8988T (cell line): ENCODE measurements around the gene NOL8.

ENCODE experiments used
- DNase-seq: peaks from one replicate; pipeline ENCODE4 v3.0.0; 2011

The NOL8 gene

DNA sequence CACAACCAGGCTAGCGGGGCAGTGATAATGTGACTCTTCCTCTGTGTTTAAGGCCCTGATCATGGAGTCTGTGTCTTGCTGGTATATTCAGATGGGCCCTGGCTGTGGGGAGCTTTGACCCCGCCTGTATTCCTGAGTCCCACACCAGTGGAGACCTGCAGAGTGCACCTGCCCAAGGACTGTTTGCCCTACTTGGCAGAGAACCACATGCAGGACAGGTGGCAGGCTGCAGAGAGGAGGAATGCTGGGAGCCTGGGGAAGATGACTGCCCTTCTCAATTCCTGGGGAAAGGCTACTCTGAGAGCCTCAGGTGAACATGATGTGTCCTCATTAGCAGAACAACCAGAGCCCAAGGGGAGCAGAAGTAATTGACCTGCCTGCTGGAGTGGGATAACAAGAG, 67.8 kb downstream of the NOL8 start:
- DNase-seq: no peak

DNA sequence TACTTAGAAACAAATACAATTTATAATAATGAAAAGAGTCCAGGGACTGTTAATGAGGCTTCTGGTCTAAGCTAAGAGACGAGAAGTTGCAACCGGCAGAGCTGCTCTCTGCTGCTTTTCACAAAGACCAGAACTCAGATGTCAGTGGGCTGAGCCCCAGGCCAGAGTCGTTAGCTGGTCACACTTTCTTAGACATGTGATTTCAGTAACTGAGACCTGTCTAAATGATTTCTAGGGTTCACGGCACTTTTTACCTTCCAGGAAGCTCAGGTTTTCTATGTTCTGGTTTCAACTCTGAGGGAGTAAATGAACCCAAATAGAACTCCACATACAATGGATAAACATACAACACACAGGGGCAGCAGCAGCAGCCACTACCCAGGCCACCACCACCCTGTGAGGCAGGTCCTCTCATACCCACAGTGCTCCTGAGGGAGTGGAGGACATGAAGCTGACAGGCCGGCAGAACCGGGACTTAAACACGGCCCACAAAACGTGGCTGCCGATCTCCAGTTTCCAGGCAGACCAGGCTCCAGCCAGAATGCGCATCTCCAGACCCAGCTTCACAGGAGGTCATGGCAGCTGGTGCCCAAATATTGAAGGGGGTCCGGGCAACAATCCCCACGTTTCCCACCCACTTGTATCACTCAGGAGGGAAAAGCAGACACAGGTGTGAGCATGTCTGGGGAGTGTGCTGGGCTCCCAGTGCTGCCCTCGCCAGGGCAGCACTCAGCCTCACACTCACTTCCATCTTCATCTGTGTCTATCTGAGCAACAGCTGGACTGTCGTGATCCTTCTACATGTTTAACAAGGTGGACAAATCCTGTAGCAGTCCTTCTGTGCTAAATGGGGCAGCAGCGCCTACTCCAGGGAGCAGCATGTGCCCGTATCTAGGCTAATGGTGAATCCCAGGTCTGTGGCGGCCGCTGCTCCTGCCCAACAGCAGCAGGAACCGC, 70.5 kb downstream of the NOL8 start:
- DNase-seq: no peak

DNA sequence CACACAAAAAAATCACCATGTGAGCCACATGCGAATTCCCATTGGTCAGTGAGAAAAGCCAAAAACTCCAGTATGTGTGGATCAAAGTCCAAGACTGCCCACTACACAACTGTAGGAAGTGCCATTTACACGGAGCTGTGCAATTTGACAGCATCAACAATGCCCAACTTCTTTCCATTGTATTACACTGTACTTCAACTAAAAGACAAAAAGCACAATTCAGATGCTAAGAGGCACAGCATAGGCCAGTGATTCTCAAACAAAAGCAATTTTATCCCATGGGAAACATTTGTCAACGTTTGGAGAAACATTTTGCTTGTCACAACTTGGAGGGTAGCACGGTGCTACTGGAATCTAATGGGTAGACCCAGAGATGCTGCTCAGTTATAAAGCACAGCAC, 71.5 kb downstream of the NOL8 start:
- DNase-seq: no peak

- no peak for DNase-seq
Measured at GRCh38 chr9:92247981-92248380, 77.2 kb downstream of the NOL8 start.
